ENCODE data around the gene DPP8.
A peak's percentile ranks its signal among the peaks of the same experiment; 100 is the strongest.

The DPP8 gene

GRCh38 chr15:65423976-65424679 is 93.4 kb downstream of the DPP8 start:
- Histone ChIP-seq H3K4me3 (replicated peaks; ENCODE audit: low read depth, low read length) (no peak overlapping the region), H3K27me3 (replicated peaks; ENCODE audit: control insufficient read depth, insufficient read depth, low read length) (no peaks in the 10 kb centered on the region; the same call in 1 of the 2 replicates), H3K36me3 (ENCODE audit: control insufficient read depth, insufficient read depth, low read length) (no peaks in the 10 kb centered on the region)
- no peak for DNase-seq (ENCODE audit: extremely low read depth, insufficient read length)
- TF ChIP-seq CTCF (IDR thresholded peaks at IDR 0.05; ENCODE audit: insufficient read depth, low read length, poor library complexity, severe bottlenecking): no peak

GRCh38 chr15:65423150-65423975 is 94.1 kb downstream of the DPP8 start:
- Histone ChIP-seq H3K27me3 (replicated peaks; ENCODE audit: control insufficient read depth, insufficient read depth, low read length) (no peaks in the 10 kb centered on the region; the same call in 1 of the 2 replicates), H3K36me3 (ENCODE audit: control insufficient read depth, insufficient read depth, low read length) (no peaks in the 10 kb centered on the region), H3K4me3 (replicated peaks; ENCODE audit: low read depth, low read length) (peak overlapping the region; percentile 30; the same call in 1 of the 2 replicates)
- no peak for TF ChIP-seq CTCF (IDR thresholded peaks at IDR 0.05; ENCODE audit: insufficient read depth, low read length, poor library complexity, severe bottlenecking)
- DNase-seq (ENCODE audit: extremely low read depth, insufficient read length): no peak

- Histone ChIP-seq H3K27me3 (replicated peaks; ENCODE audit: control insufficient read depth, insufficient read depth, low read length) (no peaks in the 10 kb centered on the region; the same call in none of the 2 replicates), H3K4me3 (replicated peaks; ENCODE audit: low read depth, low read length) (peak overlapping the region; percentile 61)
- peak; percentile 52 for DNase-seq (ENCODE audit: extremely low read depth, insufficient read length)
These were observed 95.9 kb downstream of the DPP8 start for GRCh38 chr15:65421360-65422215.

GRCh38 chr15:65420975-65421359 is 96.5 kb downstream of the DPP8 start:
- no peaks in the 10 kb centered on the region for H3K36me3 ChIP-seq (ENCODE audit: control insufficient read depth, insufficient read depth, low read length)
- H3K27me3 ChIP-seq (replicated peaks; ENCODE audit: control insufficient read depth, insufficient read depth, low read length): no peaks in the 10 kb centered on the region; the same call in none of the 2 replicates
- no peak for DNase-seq (ENCODE audit: extremely low read depth, insufficient read length)
- peak overlapping the region; percentile 61 for H3K4me3 ChIP-seq (replicated peaks; ENCODE audit: low read depth, low read length)
- TF ChIP-seq CTCF (IDR thresholded peaks at IDR 0.05; ENCODE audit: insufficient read depth, low read length, poor library complexity, severe bottlenecking): no peak

More at GRCh38 chr15:65421360-65422215, 95.9 kb downstream of the DPP8 start:
- no peak for TF ChIP-seq CTCF (IDR thresholded peaks at IDR 0.05; ENCODE audit: insufficient read depth, low read length, poor library complexity, severe bottlenecking)
- H3K36me3 ChIP-seq (ENCODE audit: control insufficient read depth, insufficient read depth, low read length): no peaks in the 10 kb centered on the region

- DNase-seq (ENCODE audit: extremely low read depth, insufficient read length): no peak
- no peak for TF ChIP-seq CTCF (IDR thresholded peaks at IDR 0.05; ENCODE audit: insufficient read depth, low read length, poor library complexity, severe bottlenecking)
- no peaks in the 10 kb centered on the region; the same call in none of the 2 replicates for H3K27me3 ChIP-seq (replicated peaks; ENCODE audit: control insufficient read depth, insufficient read depth, low read length)
- no peak overlapping the region for H3K4me3 ChIP-seq (replicated peaks; ENCODE audit: low read depth, low read length)
- H3K36me3 ChIP-seq (ENCODE audit: control insufficient read depth, insufficient read depth, low read length): no peaks in the 10 kb centered on the region
These were observed 98.9 kb downstream of the DPP8 start for GRCh38 chr15:65418596-65418995.

Data from GM06990 (cell line).